ENCODE results near the gene TTYH3. TPM values are rescaled to one million over a fixed set of nuclear protein-coding genes. Genes with fewer than 3 reads are reported as not detected.

The TTYH3 gene
- total and polyA plus RNA-seq, 8 donors: 82.9 to 153 (median 111) TPM

GRCh38 chr7:2592375-2592865 is 39.4 kb upstream of the TTYH3 start:
- no peaks in the 10 kb centered on the region for H3K9me3 ChIP-seq
- H3K4me1 ChIP-seq: no peaks in the 10 kb centered on the region
- DNase-seq (no peak), ATAC-seq (no peak)
- no peak overlapping the region for H3K4me3 ChIP-seq
- TF ChIP-seq, protein P1, sequence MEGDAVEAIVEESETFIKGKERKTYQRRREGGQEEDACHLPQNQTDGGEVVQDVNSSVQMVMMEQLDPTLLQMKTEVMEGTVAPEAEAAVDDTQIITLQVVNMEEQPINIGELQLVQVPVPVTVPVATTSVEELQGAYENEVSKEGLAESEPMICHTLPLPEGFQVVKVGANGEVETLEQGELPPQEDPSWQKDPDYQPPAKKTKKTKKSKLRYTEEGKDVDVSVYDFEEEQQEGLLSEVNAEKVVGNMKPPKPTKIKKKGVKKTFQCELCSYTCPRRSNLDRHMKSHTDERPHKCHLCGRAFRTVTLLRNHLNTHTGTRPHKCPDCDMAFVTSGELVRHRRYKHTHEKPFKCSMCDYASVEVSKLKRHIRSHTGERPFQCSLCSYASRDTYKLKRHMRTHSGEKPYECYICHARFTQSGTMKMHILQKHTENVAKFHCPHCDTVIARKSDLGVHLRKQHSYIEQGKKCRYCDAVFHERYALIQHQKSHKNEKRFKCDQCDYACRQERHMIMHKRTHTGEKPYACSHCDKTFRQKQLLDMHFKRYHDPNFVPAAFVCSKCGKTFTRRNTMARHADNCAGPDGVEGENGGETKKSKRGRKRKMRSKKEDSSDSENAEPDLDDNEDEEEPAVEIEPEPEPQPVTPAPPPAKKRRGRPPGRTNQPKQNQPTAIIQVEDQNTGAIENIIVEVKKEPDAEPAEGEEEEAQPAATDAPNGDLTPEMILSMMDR (IDR thresholded peaks at IDR 0.05): no peak
- no peak overlapping the region for H3K27ac ChIP-seq
- intact Hi-C loops (cut with DNase I): no loop called here
- peaks cover 0 to 93% of the 10 kb centered on the region in 2 donors for H3K36me3 ChIP-seq
- H3K27me3 ChIP-seq: no peaks in the 10 kb centered on the region

GRCh38 chr7:2593036-2593727 is 38.6 kb upstream of the TTYH3 start:
- ATAC-seq (no peak), DNase-seq (no peak)
- Histone ChIP-seq H3K9me3 (no peaks in the 10 kb centered on the region), H3K27me3 (no peaks in the 10 kb centered on the region), H3K27ac (no peak overlapping the region), H3K4me1 (no peaks in the 10 kb centered on the region), H3K4me3 (no peak overlapping the region), H3K36me3 (peaks cover 0 to 93% of the 10 kb centered on the region in 2 donors)
- TF ChIP-seq, protein P1 (IDR thresholded peaks at IDR 0.05): no peak
- intact Hi-C loops (cut with DNase I): no loop called here

DNA sequence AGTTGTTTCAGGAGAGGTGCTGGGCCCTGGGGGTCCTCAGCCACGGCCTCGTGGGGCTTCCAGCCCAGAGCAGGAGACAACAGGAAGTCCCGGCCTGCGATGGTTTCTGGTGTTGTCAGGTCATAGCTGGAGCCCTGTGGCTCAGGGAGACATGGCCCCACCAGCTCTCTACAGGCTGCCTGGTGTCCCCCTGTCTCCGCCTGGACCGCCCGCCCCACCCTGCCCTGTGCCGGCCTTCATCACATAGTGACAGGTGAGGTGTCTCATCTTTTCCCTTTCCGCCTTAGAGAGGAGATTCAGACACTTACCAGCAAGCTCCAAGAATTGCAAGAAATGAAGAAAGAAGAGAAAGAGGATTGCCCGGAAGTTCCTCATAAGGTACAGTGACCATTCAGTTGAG is 37.2 kb upstream of the TTYH3 start:
- DNase-seq (no peak), ATAC-seq (no peak)
- Histone ChIP-seq H3K9me3 (no peaks in the 10 kb centered on the region), H3K4me3 (no peak overlapping the region), H3K36me3 (peaks cover 0 to 98% of the 10 kb centered on the region in 2 donors), H3K27me3 (no peaks in the 10 kb centered on the region), H3K27ac (no peak overlapping the region), H3K4me1 (no peaks in the 10 kb centered on the region)
- intact Hi-C loops (cut with DNase I): no loop called here
- TF ChIP-seq, protein P1 (IDR thresholded peaks at IDR 0.05): no peak

GRCh38 chr7:2595258-2595860 is 36.4 kb upstream of the TTYH3 start:
- no peaks in the 10 kb centered on the region for H3K4me1 ChIP-seq
- intact Hi-C loops (cut with DNase I): no loop called here
- H3K4me3 ChIP-seq: no peak overlapping the region
- TF ChIP-seq, protein P1 (IDR thresholded peaks at IDR 0.05): no peak
- H3K36me3 ChIP-seq: peaks cover 0 to 98% of the 10 kb centered on the region in 2 donors
- H3K27me3 ChIP-seq: no peaks in the 10 kb centered on the region
- no peak overlapping the region for H3K27ac ChIP-seq
- DNase-seq (peak in 1 of 4 donors; percentile 50), ATAC-seq (no peak)
- H3K9me3 ChIP-seq: no peaks in the 10 kb centered on the region

- no peaks in the 10 kb centered on the region for H3K9me3 ChIP-seq
- no peak overlapping the region for H3K27ac ChIP-seq
- DNase-seq (peak in 1 of 4 donors; percentile 55), ATAC-seq (no peak)
- H3K4me3 ChIP-seq: no peak overlapping the region
- peaks cover 0 to 100% of the 10 kb centered on the region in 2 donors for H3K36me3 ChIP-seq
- H3K27me3 ChIP-seq: no peaks in the 10 kb centered on the region
- H3K4me1 ChIP-seq: no peaks in the 10 kb centered on the region
- TF ChIP-seq, protein P1 (IDR thresholded peaks at IDR 0.05): no peak
- intact Hi-C loops (cut with DNase I): no loop called here
Measured at GRCh38 chr7:2596464-2597272, 35.1 kb upstream of the TTYH3 start.

Measured in left lung (tissue), 10 donors.